Fibroblast of lung (primary cell): ENCODE results near the gene PLCG1. TPM values are rescaled to one million over a fixed set of nuclear protein-coding genes. Genes with fewer than 3 reads are reported as not detected.

Experiments
- DNase-seq, 2 donors: peaks; one replicate each; pipeline versions ENCODE4 v3.0.0 to v3.0.0-alpha.2; 2010; ENCODE audit warnings: low read depth in 2 of 2
- H2AFZ ChIP-seq: 2 replicates; pipeline ENCODE4 v1.5.1; 2012; ENCODE audit warnings: low read length, control low read depth, inconsistent platforms
- H3K27ac ChIP-seq: 2 replicates; pipeline ENCODE4 v1.5.1; 2011; ENCODE audit warnings: low read length, control low read depth; ENCODE audit not compliant: insufficient read depth
- H3K27me3 ChIP-seq: 2 replicates; pipeline ENCODE4 v1.5.1; 2011; ENCODE audit warnings: mild to moderate bottlenecking, low read length; ENCODE audit not compliant: control insufficient read depth, insufficient read depth
- H3K36me3 ChIP-seq: 2 replicates; pipeline ENCODE4 v1.5.1; 2011; ENCODE audit warnings: low read length; ENCODE audit not compliant: control insufficient read depth, insufficient read depth
- H3K4me1 ChIP-seq: 2 replicates; pipeline ENCODE4 v1.5.1; 2011; ENCODE audit warnings: low read length; ENCODE audit not compliant: control insufficient read depth, insufficient read depth; ENCODE audit errors: extremely low read depth
- H3K4me2 ChIP-seq: 2 replicates; pipeline ENCODE4 v1.5.1; 2011; ENCODE audit warnings: low read length, control low read depth; ENCODE audit not compliant: insufficient read depth; ENCODE audit errors: extremely low read depth
- H3K4me3 ChIP-seq, 4 experiments: fragments of 200-600 bp in 1 of 4; sonication (generic) in 1 of 4; replicated peaks in 1 of 4; 2 replicates each; pipeline ENCODE4 v1.5.1; 2011 to 2016; ENCODE audit warnings: low read length in 4 of 4, low read depth in 3 of 4, mild to moderate bottlenecking in 3 of 4, control low read depth in 2 of 4, inconsistent platforms in 1 of 4, mixed read lengths in 1 of 4; ENCODE audit not compliant: insufficient read depth in 1 of 4; ENCODE audit errors: control extremely low read depth in 1 of 4
- H3K79me2 ChIP-seq: 2 replicates; pipeline ENCODE4 v1.5.1; 2012; ENCODE audit warnings: mild to moderate bottlenecking, low read length, inconsistent platforms; ENCODE audit not compliant: control insufficient read depth, insufficient read depth
- H3K9ac ChIP-seq: 2 replicates; pipeline ENCODE4 v1.5.1; 2011; ENCODE audit warnings: mild to moderate bottlenecking, low read length, control low read depth; ENCODE audit not compliant: insufficient read depth
- H3K9me3 ChIP-seq: 2 replicates; pipeline ENCODE4 v1.5.1; 2012; ENCODE audit warnings: low read depth, low read length; ENCODE audit not compliant: control insufficient read depth, insufficient read depth
- H4K20me1 ChIP-seq: 2 replicates; pipeline ENCODE4 v1.5.1; 2011; ENCODE audit warnings: low read length; ENCODE audit not compliant: control insufficient read depth, insufficient read depth; ENCODE audit errors: extremely low read depth
- CTCF ChIP-seq, 2 donors: IDR thresholded peaks in 1 of 2; conservative IDR thresholded peaks in 1 of 2; 1 replicate in 1 of 2; 2 replicates in 1 of 2; pipeline ENCODE4 v1.5.1; 2011 to 2012; ENCODE audit warnings: low read length in 2 of 2, control low read depth in 1 of 2, inconsistent platforms in 1 of 2, low read depth in 1 of 2, mild to moderate bottlenecking in 1 of 2
- EZH2 ChIP-seq: IDR thresholded peaks from 2 replicates; pipeline ENCODE4 v1.5.1; 2012; ENCODE audit warnings: low read length, control low read depth, mild to moderate bottlenecking; ENCODE audit errors: missing control alignments
- polyA plus RNA-seq, 2 donors: library from polyadenylated mRNA; depleted of rRNA in 1 of 2; stranded (reverse) in 1 of 2; unstranded in 1 of 2; fragments of >200 nt; gene quantifications; 2 replicates each; pipeline ENCODE4 v1.2.1, GENCODE V29; 2011 to 2012; ENCODE audit warnings: missing spikeins in 1 of 2
- total RNA-seq: library from RNA; depleted of rRNA; stranded (reverse); fragments of >200 nt; gene quantifications from 2 replicates; pipeline ENCODE4 v1.2.1, GENCODE V29; 2014

The PLCG1 gene
- total and polyA plus RNA-seq, 2 donors (not counting 1 experiment from before 2014, with no cell fraction given), result 24.5 to 86.2 TPM

- H3K9me3 ChIP-seq, result no peaks in the 10 kb centered on the region
- no peak overlapping the region for H3K4me3 ChIP-seq
- no peaks in the 10 kb centered on the region for H3K27me3 ChIP-seq
- H3K4me2 ChIP-seq, result no peak overlapping the region
- no peaks in the 10 kb centered on the region for H4K20me1 ChIP-seq
- peaks cover 2% of the 10 kb centered on the region for H3K79me2 ChIP-seq
- no peak for DNase-seq
- TF ChIP-seq EZH2, result no peak
- TF ChIP-seq CTCF (conservative IDR thresholded peaks at IDR 0.05 in 1 of 2, IDR thresholded peaks at IDR 0.05 in 1 of 2; ENCODE audit: low read depth in 1 of 2, low read length in 2 of 2), result no peak
- H3K9ac ChIP-seq, result no peak overlapping the region
- peaks cover 6% of the 10 kb centered on the region for H3K36me3 ChIP-seq
- no peak overlapping the region for H2AFZ ChIP-seq
- H3K4me1 ChIP-seq, result no peaks in the 10 kb centered on the region
- H3K27ac ChIP-seq, result no peak overlapping the region
These were observed 63.3 kb downstream of the PLCG1 start for GRCh38 chr20:41200446-41201202.

- TF ChIP-seq EZH2, result no peak
- no peak for TF ChIP-seq CTCF (conservative IDR thresholded peaks at IDR 0.05 in 1 of 2, IDR thresholded peaks at IDR 0.05 in 1 of 2; ENCODE audit: low read depth in 1 of 2, low read length in 2 of 2)
- Histone ChIP-seq H3K9ac (no peak overlapping the region), H3K4me1 (no peaks in the 10 kb centered on the region), H3K4me2 (no peak overlapping the region), H3K79me2 (peaks cover 2% of the 10 kb centered on the region), H4K20me1 (no peaks in the 10 kb centered on the region), H3K9me3 (no peaks in the 10 kb centered on the region), H2AFZ (no peak overlapping the region), H3K27me3 (no peaks in the 10 kb centered on the region), H3K27ac (no peak overlapping the region), H3K4me3 (no peak overlapping the region), H3K36me3 (peaks cover 6% of the 10 kb centered on the region)
- DNase-seq, result no peak
These were observed 64.4 kb downstream of the PLCG1 start for GRCh38 chr20:41201760-41202159.

- TF ChIP-seq CTCF (conservative IDR thresholded peaks at IDR 0.05 in 1 of 2, IDR thresholded peaks at IDR 0.05 in 1 of 2; ENCODE audit: low read depth in 1 of 2, low read length in 2 of 2) (no peak), EZH2 (no peak)
These were observed 65.1 kb downstream of the PLCG1 start for GRCh38 chr20:41202426-41202825.

More at GRCh38 chr20:41202426-41202825, 65.1 kb downstream of the PLCG1 start:
- Histone ChIP-seq H4K20me1 (no peaks in the 10 kb centered on the region), H3K27me3 (no peaks in the 10 kb centered on the region), H2AFZ (no peak overlapping the region), H3K27ac (no peak overlapping the region), H3K4me1 (no peaks in the 10 kb centered on the region), H3K9me3 (no peaks in the 10 kb centered on the region), H3K4me3 (no peak overlapping the region), H3K79me2 (peaks cover 2% of the 10 kb centered on the region), H3K36me3 (peaks cover 6% of the 10 kb centered on the region), H3K4me2 (no peak overlapping the region), H3K9ac (no peak overlapping the region)
- DNase-seq, result no peak
